ENCODE data around the gene SPECC1.

The SPECC1 gene

GRCh38 chr17:20266806-20267458 lies 257.8 kb downstream of the SPECC1 start:
- no peak overlapping the region for H3K27ac ChIP-seq (ENCODE audit: low read depth, low read length)
- H3K9me3 ChIP-seq (ENCODE audit: insufficient read depth, low read depth, low read length) = no peaks in the 10 kb centered on the region
- peaks cover 28% of the 10 kb centered on the region for H3K4me1 ChIP-seq (ENCODE audit: insufficient read depth, low read length)
- peaks cover 17% of the 10 kb centered on the region for H3K36me3 ChIP-seq (ENCODE audit: insufficient read depth, low read length)
- H3K4me3 ChIP-seq (ENCODE audit: low read length) = no peak overlapping the region
- WGBS = 95% methylated on average over 11 of the region's 11 CpGs
- no peak overlapping the region for H3K9ac ChIP-seq (ENCODE audit: low read depth, low read length)
- no peaks in the 10 kb centered on the region for H3K27me3 ChIP-seq (ENCODE audit: insufficient read depth, low read length)

GRCh38 chr17:20267459-20267842 lies 258.3 kb downstream of the SPECC1 start:
- Histone ChIP-seq H3K4me1 (ENCODE audit: insufficient read depth, low read length) (peaks cover 22% of the 10 kb centered on the region), H3K9me3 (ENCODE audit: insufficient read depth, low read depth, low read length) (no peaks in the 10 kb centered on the region), H3K4me3 (ENCODE audit: low read length) (no peak overlapping the region), H3K36me3 (ENCODE audit: insufficient read depth, low read length) (peaks cover 13% of the 10 kb centered on the region), H3K9ac (ENCODE audit: low read depth, low read length) (no peak overlapping the region), H3K27ac (ENCODE audit: low read depth, low read length) (no peak overlapping the region), H3K27me3 (ENCODE audit: insufficient read depth, low read length) (no peaks in the 10 kb centered on the region)
- 93% methylated on average over 3 of the region's 3 CpGs for WGBS

- WGBS = 98% methylated on average over 3 of the region's 3 CpGs
- Histone ChIP-seq H3K4me3 (ENCODE audit: low read length) (no peak overlapping the region), H3K27ac (ENCODE audit: low read depth, low read length) (no peak overlapping the region), H3K9ac (ENCODE audit: low read depth, low read length) (no peak overlapping the region), H3K9me3 (ENCODE audit: insufficient read depth, low read depth, low read length) (no peaks in the 10 kb centered on the region), H3K36me3 (ENCODE audit: insufficient read depth, low read length) (peaks cover 18% of the 10 kb centered on the region), H3K4me1 (ENCODE audit: insufficient read depth, low read length) (peaks cover 9% of the 10 kb centered on the region), H3K27me3 (ENCODE audit: insufficient read depth, low read length) (no peaks in the 10 kb centered on the region)
Observed at GRCh38 chr17:20270369-20270768, 261.2 kb downstream of the SPECC1 start.

GRCh38 chr17:20271011-20271610 lies 262.0 kb downstream of the SPECC1 start:
- Histone ChIP-seq H3K4me1 (ENCODE audit: insufficient read depth, low read length) (peaks cover 9% of the 10 kb centered on the region), H3K27me3 (ENCODE audit: insufficient read depth, low read length) (no peaks in the 10 kb centered on the region), H3K9me3 (ENCODE audit: insufficient read depth, low read depth, low read length) (no peaks in the 10 kb centered on the region), H3K36me3 (ENCODE audit: insufficient read depth, low read length) (peaks cover 14% of the 10 kb centered on the region), H3K9ac (ENCODE audit: low read depth, low read length) (no peak overlapping the region), H3K27ac (ENCODE audit: low read depth, low read length) (no peak overlapping the region), H3K4me3 (ENCODE audit: low read length) (no peak overlapping the region)
- WGBS = 73% methylated on average over 4 of the region's 5 CpGs

- Histone ChIP-seq H3K36me3 (ENCODE audit: insufficient read depth, low read length) (peaks cover 4% of the 10 kb centered on the region), H3K27ac (ENCODE audit: low read depth, low read length) (no peak overlapping the region), H3K4me3 (ENCODE audit: low read length) (no peak overlapping the region), H3K27me3 (ENCODE audit: insufficient read depth, low read length) (no peaks in the 10 kb centered on the region), H3K9ac (ENCODE audit: low read depth, low read length) (no peak overlapping the region), H3K4me1 (ENCODE audit: insufficient read depth, low read length) (peaks cover 9% of the 10 kb centered on the region), H3K9me3 (ENCODE audit: insufficient read depth, low read depth, low read length) (no peaks in the 10 kb centered on the region)
- 88% methylated on average over 7 of the region's 8 CpGs for WGBS
Observed at GRCh38 chr17:20273741-20274500, 264.8 kb downstream of the SPECC1 start.

- peaks cover 9% of the 10 kb centered on the region for H3K4me1 ChIP-seq (ENCODE audit: insufficient read depth, low read length)
- H3K27me3 ChIP-seq (ENCODE audit: insufficient read depth, low read length) = no peaks in the 10 kb centered on the region
- peaks cover 4% of the 10 kb centered on the region for H3K36me3 ChIP-seq (ENCODE audit: insufficient read depth, low read length)
- WGBS = 35% methylated on average over 1 of the region's 2 CpGs
- H3K9ac ChIP-seq (ENCODE audit: low read depth, low read length) = no peak overlapping the region
- no peak overlapping the region for H3K4me3 ChIP-seq (ENCODE audit: low read length)
- H3K27ac ChIP-seq (ENCODE audit: low read depth, low read length) = no peak overlapping the region
- no peaks in the 10 kb centered on the region for H3K9me3 ChIP-seq (ENCODE audit: insufficient read depth, low read depth, low read length)
Observed at GRCh38 chr17:20275653-20276052, 266.5 kb downstream of the SPECC1 start.

- H3K9me3 ChIP-seq (ENCODE audit: insufficient read depth, low read depth, low read length) = no peaks in the 10 kb centered on the region
- peaks cover 4% of the 10 kb centered on the region for H3K36me3 ChIP-seq (ENCODE audit: insufficient read depth, low read length)
- no peaks in the 10 kb centered on the region for H3K27me3 ChIP-seq (ENCODE audit: insufficient read depth, low read length)
- 96% methylated on average over 2 of the region's 2 CpGs for WGBS
- peaks cover 5% of the 10 kb centered on the region for H3K4me1 ChIP-seq (ENCODE audit: insufficient read depth, low read length)
- H3K9ac ChIP-seq (ENCODE audit: low read depth, low read length) = no peak overlapping the region
- no peak overlapping the region for H3K4me3 ChIP-seq (ENCODE audit: low read length)
- no peak overlapping the region for H3K27ac ChIP-seq (ENCODE audit: low read depth, low read length)
Observed at GRCh38 chr17:20276421-20276820, 267.3 kb downstream of the SPECC1 start.

GRCh38 chr17:20278805-20279204 lies 269.6 kb downstream of the SPECC1 start:
- no peak overlapping the region for H3K4me3 ChIP-seq (ENCODE audit: low read length)
- H3K27ac ChIP-seq (ENCODE audit: low read depth, low read length) = no peak overlapping the region
- whole genome bisulfite sequencing = 67% methylated on average over 1 of the region's 1 CpG
- no peaks in the 10 kb centered on the region for H3K27me3 ChIP-seq (ENCODE audit: insufficient read depth, low read length)
- H3K9ac ChIP-seq (ENCODE audit: low read depth, low read length) = no peak overlapping the region
- no peaks in the 10 kb centered on the region for H3K4me1 ChIP-seq (ENCODE audit: insufficient read depth, low read length)
- H3K9me3 ChIP-seq (ENCODE audit: insufficient read depth, low read depth, low read length) = no peaks in the 10 kb centered on the region
- H3K36me3 ChIP-seq (ENCODE audit: insufficient read depth, low read length) = no peaks in the 10 kb centered on the region; the same call in 1 of the 2 replicates

- H3K9ac ChIP-seq (ENCODE audit: low read depth, low read length) = no peak overlapping the region
- no peaks in the 10 kb centered on the region for H3K9me3 ChIP-seq (ENCODE audit: insufficient read depth, low read depth, low read length)
- WGBS = 97% methylated on average over 3 of the region's 3 CpGs
- no peak overlapping the region for H3K27ac ChIP-seq (ENCODE audit: low read depth, low read length)
- H3K4me1 ChIP-seq (ENCODE audit: insufficient read depth, low read length) = peaks cover 4% of the 10 kb centered on the region; the same call in 1 of the 2 replicates
- H3K4me3 ChIP-seq (ENCODE audit: low read length) = no peak overlapping the region
- no peaks in the 10 kb centered on the region for H3K27me3 ChIP-seq (ENCODE audit: insufficient read depth, low read length)
- H3K36me3 ChIP-seq (ENCODE audit: insufficient read depth, low read length) = peaks cover 5% of the 10 kb centered on the region
Observed at GRCh38 chr17:20279631-20280030, 270.5 kb downstream of the SPECC1 start.

GRCh38 chr17:20280051-20280450 lies 270.9 kb downstream of the SPECC1 start:
- Histone ChIP-seq H3K27me3 (ENCODE audit: insufficient read depth, low read length) (no peaks in the 10 kb centered on the region), H3K9me3 (ENCODE audit: insufficient read depth, low read depth, low read length) (no peaks in the 10 kb centered on the region), H3K4me1 (ENCODE audit: insufficient read depth, low read length) (peaks cover 4% of the 10 kb centered on the region; the same call in 1 of the 2 replicates), H3K4me3 (ENCODE audit: low read length) (no peak overlapping the region), H3K27ac (ENCODE audit: low read depth, low read length) (no peak overlapping the region), H3K9ac (ENCODE audit: low read depth, low read length) (no peak overlapping the region), H3K36me3 (ENCODE audit: insufficient read depth, low read length) (peaks cover 9% of the 10 kb centered on the region)
- WGBS = 98% methylated on average over 6 of the region's 6 CpGs

GRCh38 chr17:20280851-20281250 lies 271.7 kb downstream of the SPECC1 start:
- Histone ChIP-seq H3K9ac (ENCODE audit: low read depth, low read length) (no peak overlapping the region), H3K27ac (ENCODE audit: low read depth, low read length) (no peak overlapping the region), H3K9me3 (ENCODE audit: insufficient read depth, low read depth, low read length) (no peaks in the 10 kb centered on the region), H3K4me1 (ENCODE audit: insufficient read depth, low read length) (peaks cover 4% of the 10 kb centered on the region; the same call in 1 of the 2 replicates), H3K4me3 (ENCODE audit: low read length) (no peak overlapping the region), H3K36me3 (ENCODE audit: insufficient read depth, low read length) (peaks cover 9% of the 10 kb centered on the region), H3K27me3 (ENCODE audit: insufficient read depth, low read length) (no peaks in the 10 kb centered on the region)
- WGBS = 96% methylated on average over 10 of the region's 10 CpGs

Measured in HUES64 (cell line).